Measurements from ENCODE around the gene TSPAN9. TPM values are rescaled to one million over a fixed set of nuclear protein-coding genes. Genes with fewer than 3 reads are reported as not detected.

TSPAN9 gene
- polyA plus RNA-seq, 3 donors: 0.15 to 0.34 (median 0.25) TPM

- Mint-ChIP-seq H3K4me1 (peaks cover 6% of the 10 kb centered on the region), H3K27ac (no peak overlapping the region), H3K36me3 (no peaks in the 10 kb centered on the region), H3K9me3 (peaks cover 19 to 47% (median 30%) of the 10 kb centered on the region in 7 donors), H3K4me3 (peak overlapping the region in 1 of 2 donors; percentile 1), H3K27me3 (ENCODE audit: low read depth in 3 of 3) (peaks cover 8 to 39% (median 16%) of the 10 kb centered on the region in 3 donors)
- WGBS (ENCODE audit: insufficient coverage): 84% methylated on average over 9 of the region's 9 CpGs
- Histone ChIP-seq H3K27ac (ENCODE audit: low read depth in 1 of 2, low read length in 2 of 2) (no peak overlapping the region), H3K4me3 (replicated peaks in 1 of 3; ENCODE audit: low read depth in 2 of 3, low read length in 3 of 3) (no peak overlapping the region), H4K20me1 (ENCODE audit: insufficient read depth, low read length) (no peaks in the 10 kb centered on the region), H3K9ac (ENCODE audit: insufficient read depth, low read length, poor library complexity, severe bottlenecking) (no peak overlapping the region), H3K9me3 (replicated peaks in 1 of 2; ENCODE audit: control insufficient read depth in 1 of 2, insufficient read depth in 1 of 2, low read length in 2 of 2) (peaks cover 7 to 10% of the 10 kb centered on the region in 2 donors), H3K36me3 (replicated peaks in 1 of 2; ENCODE audit: control insufficient read depth in 1 of 2, insufficient read depth in 2 of 2, low read length in 2 of 2) (no peaks in the 10 kb centered on the region), H3K4me2 (replicated peaks; ENCODE audit: extremely low read depth, low read length, poor library complexity, severe bottlenecking) (no peak overlapping the region), H3K79me2 (ENCODE audit: insufficient read depth, low read length) (no peaks in the 10 kb centered on the region), H3K4me1 (ENCODE audit: control insufficient read depth in 1 of 2, insufficient read depth in 2 of 2, low read length in 2 of 2) (no peaks in the 10 kb centered on the region), H2AFZ (ENCODE audit: insufficient read depth, low read depth, low read length, poor library complexity, severe bottlenecking) (no peak overlapping the region), H3K27me3 (ENCODE audit: control insufficient read depth in 2 of 2, insufficient read depth in 2 of 2, low read length in 2 of 2) (no peaks in the 10 kb centered on the region)
- DNase-seq: no peak
- intact Hi-C loops (cut with micrococcal nuclease): no loop called here
- TF ChIP-seq, protein P1, sequence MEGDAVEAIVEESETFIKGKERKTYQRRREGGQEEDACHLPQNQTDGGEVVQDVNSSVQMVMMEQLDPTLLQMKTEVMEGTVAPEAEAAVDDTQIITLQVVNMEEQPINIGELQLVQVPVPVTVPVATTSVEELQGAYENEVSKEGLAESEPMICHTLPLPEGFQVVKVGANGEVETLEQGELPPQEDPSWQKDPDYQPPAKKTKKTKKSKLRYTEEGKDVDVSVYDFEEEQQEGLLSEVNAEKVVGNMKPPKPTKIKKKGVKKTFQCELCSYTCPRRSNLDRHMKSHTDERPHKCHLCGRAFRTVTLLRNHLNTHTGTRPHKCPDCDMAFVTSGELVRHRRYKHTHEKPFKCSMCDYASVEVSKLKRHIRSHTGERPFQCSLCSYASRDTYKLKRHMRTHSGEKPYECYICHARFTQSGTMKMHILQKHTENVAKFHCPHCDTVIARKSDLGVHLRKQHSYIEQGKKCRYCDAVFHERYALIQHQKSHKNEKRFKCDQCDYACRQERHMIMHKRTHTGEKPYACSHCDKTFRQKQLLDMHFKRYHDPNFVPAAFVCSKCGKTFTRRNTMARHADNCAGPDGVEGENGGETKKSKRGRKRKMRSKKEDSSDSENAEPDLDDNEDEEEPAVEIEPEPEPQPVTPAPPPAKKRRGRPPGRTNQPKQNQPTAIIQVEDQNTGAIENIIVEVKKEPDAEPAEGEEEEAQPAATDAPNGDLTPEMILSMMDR (IDR thresholded peaks at IDR 0.05): no peak
These were observed 20.7 kb downstream of the TSPAN9 start for GRCh38 chr12:3097836-3098235.

GRCh38 chr12:3098436-3098835 is 21.3 kb downstream of the TSPAN9 start:
- Histone ChIP-seq H3K9me3 (replicated peaks in 1 of 2; ENCODE audit: control insufficient read depth in 1 of 2, insufficient read depth in 1 of 2, low read length in 2 of 2) (peaks cover 7 to 10% of the 10 kb centered on the region in 2 donors), H3K27me3 (ENCODE audit: control insufficient read depth in 2 of 2, insufficient read depth in 2 of 2, low read length in 2 of 2) (no peaks in the 10 kb centered on the region), H3K4me1 (ENCODE audit: control insufficient read depth in 1 of 2, insufficient read depth in 2 of 2, low read length in 2 of 2) (no peaks in the 10 kb centered on the region), H3K4me2 (replicated peaks; ENCODE audit: extremely low read depth, low read length, poor library complexity, severe bottlenecking) (no peak overlapping the region), H2AFZ (ENCODE audit: insufficient read depth, low read depth, low read length, poor library complexity, severe bottlenecking) (no peak overlapping the region), H3K9ac (ENCODE audit: insufficient read depth, low read length, poor library complexity, severe bottlenecking) (no peak overlapping the region), H3K27ac (ENCODE audit: low read depth in 1 of 2, low read length in 2 of 2) (no peak overlapping the region), H3K4me3 (replicated peaks in 1 of 3; ENCODE audit: low read depth in 2 of 3, low read length in 3 of 3) (no peak overlapping the region), H4K20me1 (ENCODE audit: insufficient read depth, low read length) (no peaks in the 10 kb centered on the region), H3K79me2 (ENCODE audit: insufficient read depth, low read length) (no peaks in the 10 kb centered on the region), H3K36me3 (replicated peaks in 1 of 2; ENCODE audit: control insufficient read depth in 1 of 2, insufficient read depth in 2 of 2, low read length in 2 of 2) (no peaks in the 10 kb centered on the region)
- Mint-ChIP-seq H3K4me3 (no peak overlapping the region), H3K27me3 (ENCODE audit: low read depth in 3 of 3) (peaks cover 8 to 42% (median 18%) of the 10 kb centered on the region in 3 donors), H3K36me3 (no peaks in the 10 kb centered on the region), H3K27ac (no peak overlapping the region), H3K4me1 (peaks cover 6% of the 10 kb centered on the region), H3K9me3 (peaks cover 19 to 47% (median 30%) of the 10 kb centered on the region in 7 donors)
- no peak for DNase-seq
- intact Hi-C loops (cut with micrococcal nuclease): no loop called here
- WGBS (ENCODE audit: insufficient coverage): 100% methylated on average over 4 of the region's 5 CpGs
- TF ChIP-seq, protein P1 (IDR thresholded peaks at IDR 0.05): no peak
